ENCODE results near the gene POU2AF1. TPM values are rescaled to one million over a fixed set of nuclear protein-coding genes. Genes with fewer than 3 reads are reported as not detected.
A peak's percentile ranks its signal among the peaks of the same experiment; 100 is the strongest.

POU2AF1 gene
- total and polyA plus RNA-seq, 2 of the 13 experiments (the other 11 are each of a cell fraction or from before 2014, with no cell fraction given): 1.9 to 3.6 TPM

DNA sequence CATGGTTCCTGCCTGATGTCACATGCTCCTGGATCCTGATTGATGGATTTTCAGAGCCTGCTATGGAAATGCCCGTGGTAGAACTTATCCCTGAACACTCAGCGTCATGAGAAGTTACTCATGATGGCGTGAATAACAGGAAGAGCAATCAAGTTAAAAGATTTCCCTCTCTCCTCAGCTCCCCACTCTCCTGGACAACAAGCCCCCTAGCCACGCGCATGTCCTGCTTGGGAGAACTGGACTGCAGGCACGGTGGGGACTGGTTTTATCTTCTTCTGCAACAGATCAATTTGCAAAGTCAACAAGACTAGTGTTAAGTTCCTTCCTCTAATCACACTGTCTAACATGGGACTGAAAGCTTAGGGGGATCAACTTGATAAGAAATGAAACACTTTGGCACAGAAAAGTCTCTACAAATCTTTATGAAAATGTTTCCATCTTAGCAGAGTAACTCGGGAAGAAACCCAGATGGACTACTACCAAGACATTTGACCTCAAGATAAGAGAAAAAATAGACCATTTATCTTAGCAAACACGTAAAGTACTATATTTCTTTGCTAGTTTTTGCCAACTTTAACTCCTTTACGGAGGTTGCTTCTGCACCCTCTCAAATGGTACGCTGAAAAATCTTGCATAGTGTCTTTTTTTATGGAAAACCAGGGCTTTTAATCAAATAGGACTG, 27.6 kb downstream of the POU2AF1 start:
- no peaks in the 10 kb centered on the region for H3K79me2 ChIP-seq (ENCODE audit: insufficient read depth, low read length)
- no peaks in the 10 kb centered on the region for H3K9me3 ChIP-seq (ENCODE audit: low read length)
- H4K20me1 ChIP-seq (ENCODE audit: insufficient read depth, low read length): no peaks in the 10 kb centered on the region
- DNase-seq (ENCODE audit: low spot score): no peak
- H3K4me1 ChIP-seq (ENCODE audit: insufficient read depth, low read length): peaks cover 61% of the 10 kb centered on the region
- H3K4me2 ChIP-seq (ENCODE audit: low read depth, low read length): peak overlapping the region; percentile 16; the same call in 1 of the 2 replicates
- H3K27me3 ChIP-seq (ENCODE audit: control insufficient read depth in 1 of 2, insufficient read depth in 2 of 2, low read length in 2 of 2): no peaks in the 10 kb centered on the region
- no peak overlapping the region for H3K27ac ChIP-seq (ENCODE audit: extremely low read length, insufficient read depth, low read length)
- ChIA-PET CTCF (ENCODE audit: low intra/inter-chr PET ratio, low total read pairs) (no interaction called here), POLR2A (interaction anchor here (1.1 to 3.0 kb wide), 4 partner anchors 8 to 17 kb away, joined by 3 to 15 read pairs (median 3); no protein-coding TSS in a partner anchor)
- H2AFZ ChIP-seq (ENCODE audit: low read length): no peak overlapping the region
- H3K9ac ChIP-seq (ENCODE audit: insufficient read depth, low read depth, low read length): no peak overlapping the region
- no peaks in the 10 kb centered on the region for H3K36me3 ChIP-seq (replicated peaks in 1 of 2; ENCODE audit: control insufficient read depth in 1 of 2, insufficient read depth in 2 of 2, low read length in 2 of 2)
- no TSS peak for BruUV-seq (replicated peaks)
- in situ Hi-C loops (cut with HindIII; ENCODE audit: extremely low pct_ligation_motif_present, low pct_unique_long_range_greater_than_20kb) (no loop called here), intact Hi-C loops (cut with micrococcal nuclease; ENCODE audit: unreplicated experiment) (loop anchor here (1.0 kb wide), 1 partner anchor 9 kb away; no protein-coding TSS in a partner anchor)
- 46% methylated on average over 10 of the region's 10 CpGs for WGBS (ENCODE audit: low lambda C conversion rate)
- no peak for FAIRE-seq
- ATAC-seq: peak; percentile 66
- H3K4me3 ChIP-seq (replicated peaks in 1 of 3; ENCODE audit: insufficient read depth in 1 of 3, low read depth in 2 of 3, low read length in 3 of 3): no peak overlapping the region
- TF ChIP-seq, protein P1, sequence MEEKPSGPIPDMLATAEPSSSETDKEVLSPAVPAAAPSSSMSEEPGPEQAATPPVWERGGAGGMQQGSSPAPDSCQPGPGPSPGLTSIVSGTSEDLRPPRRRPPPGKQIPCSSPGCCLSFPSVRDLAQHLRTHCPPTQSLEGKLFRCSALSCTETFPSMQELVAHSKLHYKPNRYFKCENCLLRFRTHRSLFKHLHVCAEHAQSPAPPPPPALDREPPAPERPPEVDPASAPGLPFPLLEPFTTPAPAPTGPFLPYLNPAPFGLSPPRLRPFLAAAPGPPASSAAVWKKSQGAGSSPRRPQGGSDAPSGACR (CRISPR knock-in tag; IDR thresholded peaks at IDR 0.05): no peak
- TF ChIP-seq, protein P2, sequence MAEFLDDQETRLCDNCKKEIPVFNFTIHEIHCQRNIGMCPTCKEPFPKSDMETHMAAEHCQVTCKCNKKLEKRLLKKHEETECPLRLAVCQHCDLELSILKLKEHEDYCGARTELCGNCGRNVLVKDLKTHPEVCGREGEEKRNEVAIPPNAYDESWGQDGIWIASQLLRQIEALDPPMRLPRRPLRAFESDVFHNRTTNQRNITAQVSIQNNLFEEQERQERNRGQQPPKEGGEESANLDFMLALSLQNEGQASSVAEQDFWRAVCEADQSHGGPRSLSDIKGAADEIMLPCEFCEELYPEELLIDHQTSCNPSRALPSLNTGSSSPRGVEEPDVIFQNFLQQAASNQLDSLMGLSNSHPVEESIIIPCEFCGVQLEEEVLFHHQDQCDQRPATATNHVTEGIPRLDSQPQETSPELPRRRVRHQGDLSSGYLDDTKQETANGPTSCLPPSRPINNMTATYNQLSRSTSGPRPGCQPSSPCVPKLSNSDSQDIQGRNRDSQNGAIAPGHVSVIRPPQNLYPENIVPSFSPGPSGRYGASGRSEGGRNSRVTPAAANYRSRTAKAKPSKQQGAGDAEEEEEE (CRISPR knock-in tag; IDR thresholded peaks at IDR 0.05; ENCODE audit: borderline replicate concordance): no peak
- TF ChIP-seq RFX3 (CRISPR knock-in tag; IDR thresholded peaks at IDR 0.05) (no peak), POLR2A (IDR thresholded peaks at IDR 0.05; ENCODE audit: insufficient read depth in 1 of 2, low read depth in 2 of 2, low read length in 2 of 2) (no peak), NCOR1 (IDR thresholded peaks at IDR 0.05; ENCODE audit: borderline replicate concordance, low read length) (no peak), TBX2 (CRISPR knock-in tag; IDR thresholded peaks at IDR 0.05; ENCODE audit: borderline replicate concordance) (peak; percentile 84), ETV6 (CRISPR knock-in tag; conservative IDR thresholded peaks at IDR 0.05) (no peak), ZNF572 (CRISPR knock-in tag; IDR thresholded peaks at IDR 0.05) (no peak), WIZ (CRISPR knock-in tag; IDR thresholded peaks at IDR 0.05) (no peak), ZNF816 (CRISPR knock-in tag; IDR thresholded peaks at IDR 0.05; ENCODE audit: borderline replicate concordance) (no peak), HIVEP1 (CRISPR knock-in tag; IDR thresholded peaks at IDR 0.05) (no peak)
- TF ChIP-seq, protein P3, sequence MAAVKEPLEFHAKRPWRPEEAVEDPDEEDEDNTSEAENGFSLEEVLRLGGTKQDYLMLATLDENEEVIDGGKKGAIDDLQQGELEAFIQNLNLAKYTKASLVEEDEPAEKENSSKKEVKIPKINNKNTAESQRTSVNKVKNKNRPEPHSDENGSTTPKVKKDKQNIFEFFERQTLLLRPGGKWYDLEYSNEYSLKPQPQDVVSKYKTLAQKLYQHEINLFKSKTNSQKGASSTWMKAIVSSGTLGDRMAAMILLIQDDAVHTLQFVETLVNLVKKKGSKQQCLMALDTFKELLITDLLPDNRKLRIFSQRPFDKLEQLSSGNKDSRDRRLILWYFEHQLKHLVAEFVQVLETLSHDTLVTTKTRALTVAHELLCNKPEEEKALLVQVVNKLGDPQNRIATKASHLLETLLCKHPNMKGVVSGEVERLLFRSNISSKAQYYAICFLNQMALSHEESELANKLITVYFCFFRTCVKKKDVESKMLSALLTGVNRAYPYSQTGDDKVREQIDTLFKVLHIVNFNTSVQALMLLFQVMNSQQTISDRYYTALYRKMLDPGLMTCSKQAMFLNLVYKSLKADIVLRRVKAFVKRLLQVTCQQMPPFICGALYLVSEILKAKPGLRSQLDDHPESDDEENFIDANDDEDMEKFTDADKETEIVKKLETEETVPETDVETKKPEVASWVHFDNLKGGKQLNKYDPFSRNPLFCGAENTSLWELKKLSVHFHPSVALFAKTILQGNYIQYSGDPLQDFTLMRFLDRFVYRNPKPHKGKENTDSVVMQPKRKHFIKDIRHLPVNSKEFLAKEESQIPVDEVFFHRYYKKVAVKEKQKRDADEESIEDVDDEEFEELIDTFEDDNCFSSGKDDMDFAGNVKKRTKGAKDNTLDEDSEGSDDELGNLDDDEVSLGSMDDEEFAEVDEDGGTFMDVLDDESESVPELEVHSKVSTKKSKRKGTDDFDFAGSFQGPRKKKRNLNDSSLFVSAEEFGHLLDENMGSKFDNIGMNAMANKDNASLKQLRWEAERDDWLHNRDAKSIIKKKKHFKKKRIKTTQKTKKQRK (IDR thresholded peaks at IDR 0.05; ENCODE audit: low read length): no peak
- TF ChIP-seq, protein P4, sequence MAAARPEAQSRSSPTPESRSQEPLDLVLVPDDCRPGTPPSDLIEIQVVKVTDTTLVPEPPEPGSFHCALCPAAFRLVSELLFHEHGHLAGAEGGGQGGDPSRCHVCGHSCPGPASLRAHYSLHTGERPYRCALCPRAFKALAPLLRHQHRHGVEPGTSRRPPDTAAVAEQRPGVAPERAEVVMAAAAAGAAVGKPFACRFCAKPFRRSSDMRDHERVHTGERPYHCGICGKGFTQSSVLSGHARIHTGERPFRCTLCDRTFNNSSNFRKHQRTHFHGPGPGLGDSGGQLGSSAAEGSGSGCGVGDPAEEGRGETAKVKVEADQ (CRISPR knock-in tag; IDR thresholded peaks at IDR 0.05; ENCODE audit: borderline replicate concordance): no peak
- TF ChIP-seq, protein P5, sequence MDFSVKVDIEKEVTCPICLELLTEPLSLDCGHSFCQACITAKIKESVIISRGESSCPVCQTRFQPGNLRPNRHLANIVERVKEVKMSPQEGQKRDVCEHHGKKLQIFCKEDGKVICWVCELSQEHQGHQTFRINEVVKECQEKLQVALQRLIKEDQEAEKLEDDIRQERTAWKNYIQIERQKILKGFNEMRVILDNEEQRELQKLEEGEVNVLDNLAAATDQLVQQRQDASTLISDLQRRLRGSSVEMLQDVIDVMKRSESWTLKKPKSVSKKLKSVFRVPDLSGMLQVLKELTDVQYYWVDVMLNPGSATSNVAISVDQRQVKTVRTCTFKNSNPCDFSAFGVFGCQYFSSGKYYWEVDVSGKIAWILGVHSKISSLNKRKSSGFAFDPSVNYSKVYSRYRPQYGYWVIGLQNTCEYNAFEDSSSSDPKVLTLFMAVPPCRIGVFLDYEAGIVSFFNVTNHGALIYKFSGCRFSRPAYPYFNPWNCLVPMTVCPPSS (IDR thresholded peaks at IDR 0.05): no peak
- TF ChIP-seq, protein P6, sequence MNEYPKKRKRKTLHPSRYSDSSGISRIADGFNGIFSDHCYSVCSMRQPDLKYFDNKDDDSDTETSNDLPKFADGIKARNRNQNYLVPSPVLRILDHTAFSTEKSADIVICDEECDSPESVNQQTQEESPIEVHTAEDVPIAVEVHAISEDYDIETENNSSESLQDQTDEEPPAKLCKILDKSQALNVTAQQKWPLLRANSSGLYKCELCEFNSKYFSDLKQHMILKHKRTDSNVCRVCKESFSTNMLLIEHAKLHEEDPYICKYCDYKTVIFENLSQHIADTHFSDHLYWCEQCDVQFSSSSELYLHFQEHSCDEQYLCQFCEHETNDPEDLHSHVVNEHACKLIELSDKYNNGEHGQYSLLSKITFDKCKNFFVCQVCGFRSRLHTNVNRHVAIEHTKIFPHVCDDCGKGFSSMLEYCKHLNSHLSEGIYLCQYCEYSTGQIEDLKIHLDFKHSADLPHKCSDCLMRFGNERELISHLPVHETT (CRISPR knock-in tag; conservative IDR thresholded peaks at IDR 0.05): no peak
